Smooth muscle cell of trachea (primary cell): ENCODE data around the gene OR6C2. TPM values are rescaled to one million over a fixed set of nuclear protein-coding genes. Genes with fewer than 3 reads are reported as not detected.

Source experiments
- total RNA-seq: library from RNA; depleted of rRNA; stranded (reverse); fragments of >200 nt; gene quantifications from 2 replicates; pipeline ENCODE4 v1.2.1, GENCODE V29; 2014

The OR6C2 gene
- not detected in 2 replicates for total RNA-seq

GRCh38 chr12:55443776-55444175 is at the start of gene OR6C2:
Gene OR6C2, plus strand, starts transcription at chr12:55444076. Its CDS starts 8,138 bp downstream, at chr12:55452214.

GRCh38 chr12:55400229-55400628 is 43.6 kb upstream of the OR6C2 start, which contains the start of gene OR6C65:
Gene OR6C65, plus strand, starts transcription at chr12:55400529. Its CDS starts 0 bp downstream, at chr12:55400529.

GRCh38 chr12:55425954-55426353 is 17.9 kb upstream of the OR6C2 start, which contains the start of gene OR6C76:
Gene OR6C76, plus strand, starts transcription at chr12:55426254. Its CDS starts 0 bp downstream, at chr12:55426254.

GRCh38 chr12:55470088-55470829 is 26.4 kb downstream of the OR6C2 start, which contains the start of gene OR6C70:
Gene OR6C70, minus strand, starts transcription at chr12:55470138. Its CDS starts 0 bp downstream, at chr12:55470138.

GRCh38 chr12:55492078-55492477 is 48.2 kb downstream of the OR6C2 start, which contains the start of gene OR6C68:
Gene OR6C68, plus strand, starts transcription at chr12:55492378. Its CDS starts 0 bp downstream, at chr12:55492378.

Other genes with a start within 250 kb of the OR6C2 start
- not detected in 2 replicates for gene OR10A7, start 223.1 kb upstream of the OR6C2 start, total RNA-seq
- not detected in 2 replicates for gene OR6C74, start 199.5 kb upstream of the OR6C2 start, total RNA-seq
- gene OR6C6, start 147.5 kb upstream of the OR6C2 start, total RNA-seq, result not detected in 2 replicates
- gene OR6C1, start 129.7 kb upstream of the OR6C2 start, total RNA-seq, result not detected in 2 replicates
- gene OR6C3, start 113.3 kb upstream of the OR6C2 start, total RNA-seq, result not detected in 2 replicates
- gene OR6C75, start 81.1 kb upstream of the OR6C2 start, total RNA-seq, result not detected in 2 replicates
- not detected in 2 replicates for gene OR6C65, start 43.5 kb upstream of the OR6C2 start, total RNA-seq
- not detected in 2 replicates for gene OR6C76, start 17.8 kb upstream of the OR6C2 start, total RNA-seq
- not detected in 2 replicates for gene OR6C70, start 26.1 kb downstream of the OR6C2 start, total RNA-seq
- gene OR6C68, start 48.3 kb downstream of the OR6C2 start, total RNA-seq, result not detected in 2 replicates
- gene OR6C4, start 105.5 kb downstream of the OR6C2 start, total RNA-seq, result not detected in 2 replicates
- not detected in 2 replicates for gene OR2AP1, start 128.4 kb downstream of the OR6C2 start, total RNA-seq
- not detected in 2 replicates for gene OR10P1, start 192.8 kb downstream of the OR6C2 start, total RNA-seq